Keratinocyte (primary cell): ENCODE measurements around the gene CFAP210. TPM values are rescaled to one million over a fixed set of nuclear protein-coding genes. Genes with fewer than 3 reads are reported as not detected.

Source experiments
- DNase-seq: peaks from one replicate; pipeline ENCODE4 v3.0.0-alpha.2; 2011; ENCODE audit warnings: low read depth, missing footprints, low spot score
- FAIRE-seq: peaks from 2 replicates; lab custom pipeline; 2011; peaks lifted over from hg19 to GRCh38; lab: Jason Lieb, UNC
- H2AFZ ChIP-seq: 2 replicates; pipeline ENCODE4 v1.6.0; 2012; ENCODE audit warnings: low read length, control low read depth, inconsistent platforms; ENCODE audit not compliant: control insufficient read depth
- H3K27ac ChIP-seq: 2 replicates; pipeline ENCODE4 v1.5.1; 2011; ENCODE audit warnings: low read length; ENCODE audit not compliant: control insufficient read depth, insufficient read depth
- H3K27me3 ChIP-seq: 3 replicates; pipeline ENCODE4 v1.6.0; 2011; ENCODE audit warnings: low read length; ENCODE audit not compliant: control insufficient read depth, insufficient read depth; ENCODE audit errors: extremely low read depth
- H3K36me3 ChIP-seq, 2 experiments: 2 replicates in 1 of 2; 3 replicates in 1 of 2; pipeline ENCODE4 v1.5.1; 2011; ENCODE audit warnings: low read length in 2 of 2, mild to moderate bottlenecking in 1 of 2; ENCODE audit not compliant: control insufficient read depth in 2 of 2, insufficient read depth in 2 of 2; ENCODE audit errors: extremely low read depth in 1 of 2
- H3K4me1 ChIP-seq: 3 replicates; pipeline ENCODE4 v1.5.1; 2011; ENCODE audit warnings: low read length; ENCODE audit not compliant: control insufficient read depth, insufficient read depth; ENCODE audit errors: extremely low read depth
- H3K4me2 ChIP-seq: 3 replicates; pipeline ENCODE4 v1.6.0; 2011; ENCODE audit warnings: low read depth, low read length; ENCODE audit not compliant: control insufficient read depth, insufficient read depth; ENCODE audit errors: extremely low read depth
- H3K4me3 ChIP-seq, 3 experiments: fragments of 200-600 bp in 1 of 3; sonication (generic) in 1 of 3; 2 replicates in 2 of 3; 3 replicates in 1 of 3; pipeline ENCODE4 v1.5.1; 2011 to 2016; ENCODE audit warnings: low read length in 3 of 3, mild to moderate bottlenecking in 3 of 3, control low read depth in 2 of 3, inconsistent platforms in 1 of 3, low read depth in 1 of 3, mixed read lengths in 1 of 3, mixed run types in 1 of 3, moderate library complexity in 1 of 3; ENCODE audit not compliant: control insufficient read depth in 2 of 3, insufficient read depth in 2 of 3; ENCODE audit errors: extremely low read depth in 1 of 3
- H3K79me2 ChIP-seq: 2 replicates; pipeline ENCODE4 v1.6.0; 2012; ENCODE audit warnings: low read length; ENCODE audit not compliant: control insufficient read depth, insufficient read depth
- H3K9ac ChIP-seq: 3 replicates; pipeline ENCODE4 v1.6.0; 2011; ENCODE audit warnings: low read length; ENCODE audit not compliant: control insufficient read depth, insufficient read depth; ENCODE audit errors: extremely low read depth
- H3K9me1 ChIP-seq: 3 replicates; pipeline ENCODE4 v1.6.0; 2011; ENCODE audit warnings: low read length; ENCODE audit not compliant: control insufficient read depth, insufficient read depth; ENCODE audit errors: extremely low read depth
- H3K9me3 ChIP-seq: 2 replicates; pipeline ENCODE4 v1.5.1; 2012; ENCODE audit warnings: low read depth, low read length; ENCODE audit not compliant: control insufficient read depth
- H4K20me1 ChIP-seq: 3 replicates; pipeline ENCODE4 v1.6.0; 2011; ENCODE audit warnings: low read length; ENCODE audit not compliant: control insufficient read depth, insufficient read depth; ENCODE audit errors: extremely low read depth
- CTCF ChIP-seq, 3 experiments: IDR thresholded peaks in 1 of 3; conservative IDR thresholded peaks in 1 of 3; optimal IDR thresholded peaks in 1 of 3; 2 replicates in 2 of 3; 3 replicates in 1 of 3; pipeline versions ENCODE3 to v1.5.1; 2011; ENCODE audit warnings: low read length in 3 of 3, mild to moderate bottlenecking in 3 of 3, moderate library complexity in 2 of 3, control low read depth in 1 of 3, inconsistent platforms in 1 of 3; ENCODE audit not compliant: insufficient read depth in 2 of 3; ENCODE audit errors: extremely low read depth in 1 of 3
- EZH2 ChIP-seq: IDR thresholded peaks from one replicate; pipeline ENCODE4 v1.6.1; 2012; ENCODE audit warnings: inconsistent platforms, mild to moderate bottlenecking, low read length, moderate library complexity
- dilution Hi-C: fragments of 300-500 bp; cut with MboI; formaldehyde crosslinking; loops from one replicate; pipeline ENCODE4 v1.7.0; 2020; ENCODE audit warnings: low sequenced_read_pairs; ENCODE audit not compliant: extremely low pct_ligation_motif_present
- polyA plus RNA-seq, 5 experiments: library from polyadenylated mRNA; depleted of rRNA in 3 of 5; stranded (reverse) in 3 of 5; stranded (forward) in 1 of 5; unstranded in 1 of 5; fragments of >200 nt; gene quantifications; 1 replicate in 1 of 5; 2 replicates in 3 of 5; 3 replicates in 1 of 5; pipeline versions ENCODE4 v1.2.1 to v1.2.3, GENCODE V29; 2011 to 2012; ENCODE audit warnings: missing spikeins in 2 of 5, low read depth in 1 of 5, low replicate concordance in 1 of 5

CFAP210 gene
- polyA plus RNA-seq, 1 donor (not counting 4 experiments of a cell fraction or from before 2014, with no cell fraction given): 0.30 TPM

GRCh38 chr2:169649278-169649677 lies 44.9 kb downstream of the CFAP210 start:
- Histone ChIP-seq H3K9ac (no peak overlapping the region), H3K4me2 (no peak overlapping the region), H3K4me1 (no peaks in the 10 kb centered on the region), H3K27ac (no peak overlapping the region), H4K20me1 (no peaks in the 10 kb centered on the region), H3K27me3 (no peaks in the 10 kb centered on the region), H3K36me3 (no peaks in the 10 kb centered on the region), H2AFZ (no peak overlapping the region), H3K9me3 (no peaks in the 10 kb centered on the region), H3K4me3 (no peak overlapping the region), H3K79me2 (no peaks in the 10 kb centered on the region), H3K9me1 (no peaks in the 10 kb centered on the region)
- DNase-seq (no peak), FAIRE-seq (no peak)
- TF ChIP-seq CTCF (optimal IDR thresholded peaks at IDR 0.05 in 1 of 3, IDR thresholded peaks at IDR 0.05 in 1 of 3, conservative IDR thresholded peaks at IDR 0.05 in 1 of 3; ENCODE audit: extremely low read depth in 1 of 3, insufficient read depth in 2 of 3, low read length in 3 of 3) (no peak), EZH2 (no peak)
- dilution Hi-C loops: no loop called here

- no peak overlapping the region for H3K4me3 ChIP-seq
- H3K9me1 ChIP-seq: no peaks in the 10 kb centered on the region
- no peaks in the 10 kb centered on the region for H3K27me3 ChIP-seq
- H3K4me2 ChIP-seq: no peak overlapping the region
- no peaks in the 10 kb centered on the region for H3K9me3 ChIP-seq
- no peak for FAIRE-seq
- dilution Hi-C loops: no loop called here
- H2AFZ ChIP-seq: no peak overlapping the region
- no peaks in the 10 kb centered on the region for H3K36me3 ChIP-seq
- H3K79me2 ChIP-seq: no peaks in the 10 kb centered on the region
- TF ChIP-seq CTCF (optimal IDR thresholded peaks at IDR 0.05 in 1 of 3, IDR thresholded peaks at IDR 0.05 in 1 of 3, conservative IDR thresholded peaks at IDR 0.05 in 1 of 3; ENCODE audit: extremely low read depth in 1 of 3, insufficient read depth in 2 of 3, low read length in 3 of 3) (no peak), EZH2 (no peak)
- H4K20me1 ChIP-seq: no peaks in the 10 kb centered on the region
- no peak for DNase-seq
- no peak overlapping the region for H3K27ac ChIP-seq
- no peaks in the 10 kb centered on the region for H3K4me1 ChIP-seq
- H3K9ac ChIP-seq: no peak overlapping the region
Observed at GRCh38 chr2:169647496-169647895, 46.7 kb downstream of the CFAP210 start.
